ENCODE results near the gene CYP39A1.
"Not testable (repeated sequence)": the region's sequence is repeated elsewhere in the genome, so short reads cannot be mapped to it uniquely, and the experiment has no call there.

Gene CYP39A1

DNA sequence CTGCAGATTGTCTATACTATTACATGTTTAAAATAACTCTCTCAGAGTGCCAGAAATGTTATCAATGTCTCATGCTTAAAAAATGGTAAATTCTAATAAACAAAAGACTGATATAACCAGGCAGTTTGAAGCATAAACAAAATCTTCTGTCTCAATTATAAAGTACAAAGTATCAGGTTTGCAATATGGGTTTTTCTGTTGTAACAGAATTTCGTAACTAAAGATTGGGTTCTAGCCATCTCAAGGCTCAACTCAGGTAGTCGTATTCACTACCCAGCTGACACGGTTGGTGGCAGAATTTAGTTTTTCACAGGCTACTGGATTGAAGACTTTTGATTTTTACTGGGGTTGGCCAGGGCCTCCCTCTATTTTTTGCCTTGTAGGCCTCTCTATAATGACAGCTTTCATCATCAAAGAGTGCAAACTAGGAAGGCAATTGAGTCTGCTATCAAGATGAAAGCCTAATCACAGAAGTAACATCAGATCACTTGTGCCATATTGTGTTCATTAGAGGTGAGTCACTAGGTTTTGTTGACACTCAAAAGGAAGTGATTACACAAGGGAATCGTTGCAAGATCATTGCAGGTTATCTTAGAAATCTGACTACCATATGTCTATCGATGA, 3.6 kb downstream of the CYP39A1 start:
- no peak for DNase-seq

DNA sequence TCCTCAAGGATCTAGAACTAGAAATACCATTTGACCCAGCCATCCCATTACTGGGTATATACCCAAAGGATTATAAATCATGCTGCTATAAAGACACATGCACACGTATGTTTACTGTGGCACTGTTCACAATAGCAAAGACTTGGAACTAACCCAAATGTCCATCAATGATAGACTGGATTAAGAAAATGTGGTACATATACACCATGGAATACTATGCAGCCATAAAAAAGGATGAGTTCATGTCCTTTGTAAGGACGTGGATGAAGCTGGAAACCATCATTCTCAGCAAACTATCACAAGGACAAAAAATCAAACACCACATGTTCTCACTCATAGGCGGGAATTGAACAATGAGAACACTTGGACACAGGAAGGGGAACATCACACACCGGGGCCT, 4.5 kb downstream of the CYP39A1 start:
- DNase-seq: not testable (repeated sequence)

DNA sequence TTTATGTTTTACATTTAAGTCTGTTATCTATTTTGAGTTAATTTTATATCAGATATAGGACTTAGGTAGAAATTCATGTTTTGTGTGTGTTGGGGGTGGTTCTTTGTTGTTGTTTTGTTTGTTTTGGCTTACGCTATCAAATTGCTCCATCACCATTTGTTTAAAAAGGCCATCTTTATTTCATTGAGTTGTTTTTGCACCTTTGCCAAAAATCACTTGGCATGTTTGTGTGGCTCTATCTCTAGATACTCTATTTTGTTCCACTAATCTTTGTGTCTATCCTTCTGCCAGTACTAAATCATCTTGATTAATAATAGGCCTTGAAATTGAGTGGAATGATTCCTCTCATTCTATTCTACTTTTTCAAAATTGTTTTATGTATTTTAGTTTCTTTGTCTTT, 7.4 kb downstream of the CYP39A1 start:
- DNase-seq: no peak

DNA sequence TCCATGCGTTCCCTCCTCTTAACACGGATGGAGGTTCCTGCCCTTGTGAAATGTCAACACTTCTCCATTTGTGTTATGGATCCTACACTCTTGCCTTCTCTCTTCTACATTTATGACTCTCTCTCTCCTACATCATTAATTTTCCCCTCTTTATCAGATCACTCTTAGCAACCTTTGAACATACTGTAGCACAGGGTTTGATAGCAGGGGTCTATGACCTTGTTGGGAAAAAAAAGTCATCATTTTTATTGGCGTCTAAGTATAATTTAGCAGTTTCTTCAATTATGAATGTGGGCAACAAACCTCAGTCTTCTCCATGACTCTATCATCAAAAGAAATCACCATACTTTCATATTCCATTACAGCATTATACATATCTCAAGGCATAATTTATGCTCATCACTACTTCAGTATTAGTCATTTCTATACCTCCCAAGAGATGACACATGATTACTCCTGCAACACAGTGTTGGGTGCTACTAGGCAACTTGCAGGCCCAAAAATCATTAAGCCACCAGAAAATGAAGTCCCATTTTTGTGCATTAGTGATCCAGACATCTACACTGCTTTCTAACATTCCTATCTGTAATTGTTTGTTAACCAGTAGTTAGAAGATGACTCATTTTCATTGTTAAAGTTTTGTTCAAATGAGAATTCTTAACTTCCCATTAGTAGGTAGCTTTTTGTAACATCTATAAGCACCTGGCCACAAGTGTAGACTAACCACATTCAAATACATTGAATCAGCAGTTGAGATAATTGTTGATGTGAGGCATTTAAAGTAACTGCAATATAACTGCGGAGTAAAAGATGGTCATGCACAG, 9.5 kb downstream of the CYP39A1 start:
- no peak for DNase-seq

DNA sequence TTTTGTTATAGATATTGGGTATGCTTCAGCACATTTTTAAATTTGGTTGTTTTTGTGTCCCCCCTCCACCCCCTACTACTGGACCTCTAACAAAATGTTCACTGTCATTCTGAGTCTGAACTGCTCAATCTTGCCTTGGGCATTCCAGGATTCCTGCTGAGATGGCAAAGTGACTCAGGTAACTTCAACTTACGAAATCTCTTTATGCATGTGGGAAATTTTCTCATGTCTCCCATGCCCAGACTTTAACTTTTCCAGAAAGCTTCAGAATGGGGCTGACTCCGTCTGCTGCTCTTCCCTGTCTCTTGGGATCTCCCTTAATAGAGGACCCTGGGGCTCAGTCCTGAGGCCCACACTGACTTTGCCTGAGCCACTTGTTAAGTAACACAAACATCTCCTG, 14.0 kb downstream of the CYP39A1 start:
- no peak for DNase-seq

DNA sequence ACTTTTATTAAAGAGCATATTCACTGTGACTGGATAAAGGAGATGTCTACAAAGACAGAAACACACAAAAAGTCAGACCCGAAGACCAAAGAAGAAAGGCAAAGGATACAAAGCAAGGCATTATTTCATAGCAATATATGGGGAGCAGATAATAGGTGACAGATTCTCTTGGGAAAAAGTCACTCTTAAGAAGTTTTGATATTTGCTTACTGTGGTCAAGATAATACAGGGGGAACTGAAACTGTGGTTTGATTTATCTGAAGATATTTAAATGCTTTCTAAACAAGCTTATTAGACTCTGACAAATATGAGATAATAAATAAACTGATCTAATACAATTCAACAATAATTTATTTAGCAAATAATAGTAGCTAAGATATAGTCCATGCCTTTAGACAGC, 14.7 kb downstream of the CYP39A1 start:
- no peak for DNase-seq

DNA sequence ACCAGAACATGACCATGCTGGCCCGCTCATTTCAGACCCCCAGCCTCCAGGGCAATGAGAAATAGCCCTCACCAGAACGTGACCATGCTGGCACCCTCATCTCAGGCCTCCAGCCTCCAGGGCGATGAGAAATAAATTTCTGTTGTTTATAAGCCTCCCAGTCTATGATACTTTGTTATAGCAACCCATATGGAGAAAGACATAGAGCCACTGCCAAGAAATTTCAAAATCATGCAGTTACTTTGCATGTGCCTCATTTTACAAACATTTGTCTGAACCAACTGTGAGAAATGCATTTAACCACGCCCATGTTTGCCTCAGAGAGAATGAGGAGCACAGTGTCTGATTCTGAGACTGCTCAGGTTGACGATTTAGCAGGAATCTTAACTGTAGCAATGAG, 15.5 kb downstream of the CYP39A1 start:
- DNase-seq: no peak

DNA sequence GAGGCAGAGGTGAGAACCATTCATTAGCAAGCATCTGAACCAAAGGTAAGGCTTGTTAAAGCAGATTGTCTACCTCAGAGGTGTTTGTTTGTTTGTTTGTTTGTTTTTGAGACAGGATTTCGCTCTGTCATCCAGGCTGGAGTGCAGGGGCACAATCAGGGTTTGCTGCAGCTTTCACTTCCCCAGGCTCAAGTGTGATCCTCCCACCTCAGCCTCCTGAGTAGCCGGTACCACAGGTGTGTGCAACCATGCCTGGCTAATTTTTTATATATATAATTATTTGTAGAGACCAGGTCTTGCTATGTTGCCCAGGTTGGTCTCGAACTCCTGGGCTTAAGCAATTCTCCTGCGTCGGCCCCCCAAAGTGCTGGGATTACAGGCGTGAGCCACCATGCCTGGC, 17.2 kb downstream of the CYP39A1 start:
- no peak for DNase-seq

DNA sequence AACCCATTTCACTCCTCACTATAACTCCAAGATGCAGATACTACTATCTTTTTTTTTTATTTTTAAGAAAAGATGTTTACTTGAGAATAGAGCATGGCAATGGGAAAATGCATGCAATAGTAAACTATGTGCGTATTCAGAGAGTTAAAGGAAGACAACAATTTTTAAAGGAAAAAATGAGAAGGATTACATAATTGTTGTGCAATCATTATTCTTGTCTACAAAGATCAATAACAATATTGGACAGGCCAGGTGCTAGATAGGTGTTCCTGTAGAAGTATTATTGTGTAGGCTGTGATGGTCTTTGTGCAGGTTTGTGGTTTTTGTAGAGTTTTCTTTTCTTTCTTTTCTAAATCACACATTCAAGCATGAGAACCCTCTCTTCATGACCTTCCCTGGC, 20.6 kb downstream of the CYP39A1 start:
- DNase-seq: no peak

DNA sequence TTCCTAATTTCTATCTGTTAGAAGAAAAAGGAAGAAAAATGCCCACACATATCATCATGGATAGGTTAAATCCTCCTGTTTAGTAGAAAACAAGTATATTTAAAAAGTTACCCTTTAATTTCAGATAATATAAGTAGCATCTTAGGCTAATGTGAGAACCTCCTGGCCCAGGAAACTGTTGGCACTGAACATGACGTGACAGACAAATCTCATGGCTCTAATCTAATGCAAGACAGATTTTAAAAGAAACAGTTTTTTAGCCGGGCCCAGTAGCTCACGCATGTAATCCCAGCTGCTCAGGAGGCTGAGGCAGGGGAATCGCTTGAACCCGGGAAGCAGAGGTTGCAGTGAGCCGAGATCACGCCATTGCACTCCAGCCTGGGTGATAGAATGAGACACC, 22.9 kb downstream of the CYP39A1 start:
- DNase-seq: no peak

DNA sequence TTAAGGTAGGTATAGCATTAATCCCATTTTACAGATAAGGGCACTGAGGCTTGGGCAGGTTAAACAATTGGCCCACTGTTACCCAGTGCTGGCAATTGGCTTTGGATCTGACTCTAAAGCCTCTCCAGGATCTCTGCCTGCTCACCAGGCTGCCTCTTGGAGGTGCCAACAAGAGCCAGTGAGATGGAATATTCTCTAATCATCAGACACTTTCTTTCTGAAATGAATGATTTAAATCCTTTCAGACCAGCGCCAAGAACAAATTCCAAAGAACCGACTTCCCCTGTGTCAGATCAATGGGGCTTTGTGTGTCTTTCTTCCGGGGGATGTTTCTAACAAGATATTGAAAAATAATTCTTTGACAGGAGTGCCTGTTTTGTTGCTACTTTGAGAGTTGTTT, 23.6 kb downstream of the CYP39A1 start:
- peak in 2 of 51 donors; percentile 6 to 15 for DNase-seq

DNA sequence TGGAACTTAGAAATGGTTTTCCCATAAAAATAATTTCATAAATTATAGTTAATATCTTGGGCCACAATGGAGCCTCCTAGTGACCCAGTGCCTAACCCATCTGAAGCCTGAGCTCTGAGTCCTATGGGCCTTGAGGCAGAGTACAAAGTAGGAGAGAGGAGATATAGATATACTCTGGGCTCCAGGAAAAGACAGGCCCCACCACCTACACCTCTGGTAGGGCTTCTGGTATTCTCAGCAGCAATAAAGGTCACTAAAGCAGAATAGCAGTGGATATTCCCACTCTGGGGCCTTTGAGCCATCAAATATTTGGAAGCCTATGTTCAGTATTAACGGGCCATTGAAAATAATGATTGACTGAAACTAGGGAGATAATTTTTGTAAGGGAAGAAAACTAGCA, 24.1 kb downstream of the CYP39A1 start:
- DNase-seq: no peak

DNA sequence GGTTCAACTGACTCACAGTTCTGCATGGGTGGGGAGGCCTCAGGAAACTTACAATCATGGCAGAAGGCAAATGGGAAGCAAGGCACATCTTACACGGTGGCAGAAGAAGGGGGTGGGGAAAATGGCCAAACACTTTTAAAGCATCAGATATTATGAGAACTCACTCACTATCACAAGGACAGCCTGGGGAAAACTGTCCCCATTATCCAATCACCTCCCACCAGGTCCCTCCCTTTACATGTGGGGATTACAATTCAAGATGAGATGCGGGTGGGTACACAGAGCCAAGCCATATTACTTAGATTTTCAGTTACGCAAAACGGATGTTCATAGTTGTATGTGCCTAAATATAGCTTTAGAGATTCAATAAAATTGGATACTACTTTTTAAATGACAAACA, 25.6 kb downstream of the CYP39A1 start:
- DNase-seq: no peak

DNA sequence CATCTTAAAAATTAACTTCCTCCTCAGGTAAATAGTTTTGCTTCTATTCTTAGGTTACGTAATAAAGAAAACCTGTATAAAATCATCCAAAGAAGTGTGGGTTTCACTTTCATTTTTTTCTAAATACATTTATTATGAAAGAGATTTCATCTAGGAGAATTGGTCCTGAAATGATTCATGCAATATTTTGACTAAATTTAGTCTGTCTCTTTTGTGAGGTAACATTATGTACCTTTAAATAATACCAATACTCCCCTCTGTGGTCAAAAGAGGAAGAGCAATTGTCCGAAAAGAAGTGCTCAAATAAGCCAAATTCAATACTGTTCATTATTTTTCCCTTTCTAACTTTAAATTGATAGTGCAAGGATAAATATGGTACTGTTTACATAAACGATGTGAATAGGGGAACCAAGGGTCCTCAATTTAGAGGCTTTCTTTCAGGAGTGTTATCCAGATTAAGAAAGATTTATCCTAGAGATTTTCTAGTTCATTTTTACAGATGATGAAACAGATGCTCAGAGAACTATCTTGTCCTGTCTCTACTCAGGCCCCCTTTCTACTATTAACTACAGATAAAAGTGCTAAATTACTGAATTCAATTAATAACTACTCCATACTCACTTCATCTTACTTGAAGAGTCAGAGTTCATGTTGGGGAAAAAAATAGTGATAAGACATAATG, 26.2 kb downstream of the CYP39A1 start:
- DNase-seq: peak in 1 of 51 donors; percentile 58

DNA sequence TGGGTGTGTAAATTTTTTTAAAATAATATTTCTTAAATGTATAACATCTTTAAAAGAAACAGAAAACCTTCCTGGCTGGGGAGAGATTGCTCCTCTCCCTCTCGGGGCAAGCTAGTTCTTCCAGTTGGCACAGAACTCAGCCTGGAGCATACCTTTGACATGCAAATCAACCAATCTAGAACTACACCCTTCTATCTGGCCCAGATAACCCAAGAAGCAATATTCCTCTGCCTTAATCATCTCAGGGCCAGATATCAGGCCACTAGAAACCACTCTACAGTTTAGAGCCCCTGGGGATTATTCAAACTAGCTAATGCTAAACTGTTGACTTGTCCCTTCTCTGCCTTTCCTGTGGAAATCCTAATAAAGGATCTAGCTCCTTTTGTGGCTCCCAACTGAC, 33.9 kb downstream of the CYP39A1 start:
- DNase-seq: no peak

DNA sequence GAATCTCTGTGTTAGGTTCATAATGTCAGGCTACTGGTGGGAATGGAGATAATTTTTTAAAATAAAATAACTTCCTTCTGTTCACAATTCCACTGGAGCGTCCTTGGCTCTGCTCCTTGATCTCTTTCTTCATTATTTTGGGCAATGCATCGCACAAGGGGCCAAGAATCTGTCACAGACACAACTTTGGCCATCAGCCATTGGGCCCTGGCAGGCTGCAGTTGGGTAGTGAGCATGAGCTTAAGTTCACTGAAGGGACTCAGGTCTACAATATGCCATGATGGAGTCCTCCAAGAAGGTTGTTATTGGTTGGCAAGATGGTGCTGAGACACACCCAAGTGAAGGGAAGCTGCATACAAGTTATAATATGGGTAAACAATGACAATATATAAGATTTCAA, 40.0 kb downstream of the CYP39A1 start:
- DNase-seq: no peak

DNA sequence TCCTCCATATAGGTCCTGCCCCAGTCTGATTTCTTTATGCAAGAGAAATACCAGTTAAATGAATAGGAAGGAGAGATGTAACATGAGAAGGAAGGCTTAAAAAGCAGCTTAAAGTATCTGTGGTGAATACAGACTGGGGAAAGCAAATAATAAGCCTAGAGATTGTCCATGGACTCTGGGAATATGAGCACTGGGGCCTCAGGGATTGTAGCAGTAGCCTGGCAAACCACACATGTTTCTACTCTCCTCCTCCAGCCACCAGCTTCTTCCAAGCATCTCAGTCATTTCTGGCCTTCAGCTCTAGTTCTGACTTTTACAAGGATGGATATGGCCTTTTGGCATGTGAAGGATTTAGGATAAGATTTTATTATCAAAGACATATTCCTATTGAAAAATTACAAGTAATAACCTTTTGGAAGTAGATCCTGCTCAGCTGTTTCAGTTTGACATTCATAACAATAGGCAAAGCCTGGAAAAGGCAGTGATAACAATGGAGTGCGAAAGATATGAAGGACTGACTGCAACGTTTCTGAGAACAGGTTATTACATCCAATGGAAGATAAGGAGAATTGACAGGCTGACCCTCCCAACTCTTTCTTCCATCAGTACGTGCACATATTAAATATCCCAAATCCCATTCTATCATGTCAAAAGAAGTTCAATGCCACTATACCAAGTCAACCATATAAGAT, 41.6 kb downstream of the CYP39A1 start:
- DNase-seq: no peak

DNA sequence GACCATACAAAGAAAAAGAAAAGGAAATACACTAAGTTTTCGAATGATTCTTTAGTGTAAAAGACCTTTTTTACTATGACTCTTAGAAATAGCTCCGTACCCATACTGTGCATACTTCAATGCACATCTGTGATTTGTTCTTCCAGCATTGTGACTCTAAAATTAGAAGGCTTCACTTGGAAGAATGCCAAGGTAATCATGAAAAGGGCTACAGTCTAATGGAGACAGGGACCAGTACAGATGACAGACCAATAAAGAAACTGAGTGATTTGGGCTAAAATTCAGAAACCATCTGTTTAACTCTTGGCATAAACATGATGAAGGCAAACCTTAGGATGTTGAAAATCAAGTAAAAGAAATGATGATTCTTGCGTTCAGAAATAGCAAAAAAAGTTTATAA, 46.3 kb downstream of the CYP39A1 start:
- peak in 2 of 51 donors; percentile 30 to 50 for DNase-seq

DNA sequence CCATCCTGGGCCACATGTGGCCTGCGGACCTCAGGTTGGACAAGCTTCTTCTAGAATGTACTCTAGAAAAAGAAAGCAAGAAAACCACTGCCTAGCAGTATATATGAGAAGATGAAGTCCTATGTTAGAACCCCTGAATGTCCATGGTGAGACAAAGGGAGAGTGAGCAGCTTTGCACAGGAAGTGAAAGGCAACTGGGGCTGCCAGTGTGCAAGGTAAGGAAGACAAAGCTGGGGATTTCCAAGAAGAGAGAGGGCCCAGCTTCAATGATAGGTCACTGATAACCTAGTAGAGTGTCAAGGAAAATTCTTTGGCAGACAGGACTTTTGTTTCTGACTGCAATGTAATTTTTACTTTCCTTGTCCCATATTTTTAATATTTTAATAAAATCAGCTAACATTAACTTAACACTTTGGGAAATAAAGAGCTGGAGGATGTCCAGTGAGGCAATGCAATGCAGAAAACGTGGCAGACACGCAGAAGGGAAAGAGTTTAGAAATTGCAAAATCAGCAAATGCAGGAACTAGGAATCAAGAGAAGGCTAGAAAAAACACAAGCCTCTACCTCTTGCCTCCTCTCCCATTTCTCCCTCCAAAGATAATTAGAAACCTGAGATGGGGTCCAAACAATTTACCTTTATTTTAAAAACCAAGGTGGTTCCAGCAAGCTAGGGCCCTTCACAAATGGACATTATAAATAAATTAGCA, 47.4 kb downstream of the CYP39A1 start:
- DNase-seq: no peak

DNA sequence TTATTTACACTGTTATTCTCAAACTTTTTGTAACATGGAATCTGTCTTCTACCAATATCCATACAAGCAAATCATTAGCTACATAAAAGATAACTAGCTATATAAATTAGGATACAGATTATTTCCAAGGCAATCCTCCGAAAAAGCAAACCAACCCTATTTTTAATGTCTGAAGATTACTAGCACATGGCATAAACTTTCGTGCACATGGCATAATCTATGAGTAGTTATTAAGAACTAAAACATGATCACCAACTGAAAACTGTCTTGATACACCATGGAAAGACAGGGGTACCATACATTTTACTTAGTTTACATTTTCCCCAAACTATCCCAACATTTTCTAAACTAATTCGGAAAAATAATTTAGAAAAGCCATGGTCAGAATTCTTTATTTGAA, 54.4 kb downstream of the CYP39A1 start:
- DNase-seq: no peak

DNA sequence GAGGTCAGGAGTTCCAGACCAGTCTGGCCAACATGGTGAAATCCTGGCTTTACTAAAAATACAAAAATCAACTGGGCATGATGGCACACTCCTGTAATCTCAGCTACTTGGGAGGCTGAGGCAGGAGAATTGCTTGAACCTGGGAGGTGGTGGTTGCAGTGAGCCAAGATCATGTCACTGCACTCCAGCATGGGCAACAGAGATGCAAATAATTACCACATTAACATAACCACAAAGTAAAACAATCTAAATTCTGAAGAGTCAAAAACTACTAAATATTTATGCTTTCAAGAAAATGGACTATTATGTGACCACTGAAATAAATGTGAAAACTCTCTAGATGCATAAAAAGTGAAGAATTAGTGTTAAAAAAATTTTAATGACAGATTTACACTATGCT, 59.9 kb downstream of the CYP39A1 start:
- DNase-seq: no peak

DNA sequence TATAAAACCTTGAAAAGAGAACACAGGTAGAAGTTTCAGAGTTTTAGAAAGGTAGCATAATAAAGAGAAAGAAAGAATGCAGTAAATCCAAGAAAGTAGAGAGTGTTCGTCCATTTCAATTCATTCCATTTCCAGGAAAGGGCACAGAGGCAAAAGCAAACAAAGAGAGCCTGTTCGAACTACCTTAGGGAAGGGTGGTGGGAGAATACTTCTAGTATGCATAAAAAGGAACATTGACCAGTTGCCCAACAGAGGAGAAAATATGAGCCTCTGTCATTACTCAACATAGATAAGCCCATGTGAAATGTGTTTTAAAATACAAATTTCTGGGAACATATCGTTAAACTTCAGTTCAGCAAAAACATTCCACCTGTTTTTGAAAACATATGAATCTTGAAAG, 60.6 kb downstream of the CYP39A1 start:
- no peak for DNase-seq

Data from hypothalamus (tissue), 51 donors.